SK-N-SH (cell line): Measurements from ENCODE around the gene TMED1.

Source experiments
- EP300 ChIP-seq, 2 experiments: IDR thresholded peaks; 2 replicates each; pipeline versions ENCODE4 v1.4.0 to v1.6.1; 2012; ENCODE audit warnings: borderline replicate concordance in 1 of 2, low read depth in 1 of 2, low read length in 1 of 2
- FOSL2 ChIP-seq: IDR thresholded peaks from 2 replicates; pipeline ENCODE4 v1.4.0; 2012; ENCODE audit warnings: low read depth, mild to moderate bottlenecking, moderate library complexity, borderline replicate concordance
- FOXJ3 ChIP-seq: sonication (generic); formaldehyde crosslinking; IDR thresholded peaks from 2 replicates; pipeline ENCODE4 v1.5.1; 2020; ENCODE audit warnings: mild to moderate bottlenecking, missing genetic modification reagents
- MXI1 ChIP-seq: IDR thresholded peaks from 2 replicates; pipeline ENCODE4 v1.6.1; 2012; ENCODE audit warnings: mild to moderate bottlenecking, low read depth, low read length, improper control_type of control experiment
- PBX3 ChIP-seq: IDR thresholded peaks from 2 replicates; pipeline ENCODE4; 2012
- POLR2AphosphoS5 ChIP-seq: IDR thresholded peaks from 2 replicates; pipeline ENCODE4 v1.6.1; 2012; ENCODE audit warnings: low read depth, low read length
- YY1 ChIP-seq: IDR thresholded peaks from 2 replicates; pipeline ENCODE4 v1.4.0; 2012; ENCODE audit warnings: low read depth, mild to moderate bottlenecking
- TF ChIP-seq, protein P1 (sequence below): fragments of 200-600 bp; sonication (generic); IDR thresholded peaks from 2 replicates; pipeline ENCODE4 v1.6.1; 2017; ENCODE audit warnings: antibody characterized with exemption, mild to moderate bottlenecking, moderate library complexity

DNA sequence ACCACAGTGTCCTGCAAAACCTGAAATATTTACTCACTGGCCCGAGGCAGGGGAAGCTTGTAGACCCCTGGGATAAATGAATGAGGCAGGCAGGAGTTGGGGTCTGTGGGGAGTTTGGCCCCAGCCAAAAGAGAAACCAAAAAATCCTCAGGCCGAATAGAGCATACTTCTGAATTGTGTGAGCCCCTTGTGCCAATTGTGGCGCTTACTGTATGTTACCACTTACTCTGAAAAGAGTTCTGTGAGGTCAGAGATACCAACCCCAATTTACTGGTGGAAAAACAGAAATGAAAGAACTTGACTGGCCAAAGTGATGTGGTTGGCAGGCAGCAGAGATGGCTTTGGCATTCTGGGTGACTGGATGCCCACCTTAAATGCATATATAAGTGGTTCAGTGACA, 42.2 kb upstream of the TMED1 start:
- TF ChIP-seq, protein P1, sequence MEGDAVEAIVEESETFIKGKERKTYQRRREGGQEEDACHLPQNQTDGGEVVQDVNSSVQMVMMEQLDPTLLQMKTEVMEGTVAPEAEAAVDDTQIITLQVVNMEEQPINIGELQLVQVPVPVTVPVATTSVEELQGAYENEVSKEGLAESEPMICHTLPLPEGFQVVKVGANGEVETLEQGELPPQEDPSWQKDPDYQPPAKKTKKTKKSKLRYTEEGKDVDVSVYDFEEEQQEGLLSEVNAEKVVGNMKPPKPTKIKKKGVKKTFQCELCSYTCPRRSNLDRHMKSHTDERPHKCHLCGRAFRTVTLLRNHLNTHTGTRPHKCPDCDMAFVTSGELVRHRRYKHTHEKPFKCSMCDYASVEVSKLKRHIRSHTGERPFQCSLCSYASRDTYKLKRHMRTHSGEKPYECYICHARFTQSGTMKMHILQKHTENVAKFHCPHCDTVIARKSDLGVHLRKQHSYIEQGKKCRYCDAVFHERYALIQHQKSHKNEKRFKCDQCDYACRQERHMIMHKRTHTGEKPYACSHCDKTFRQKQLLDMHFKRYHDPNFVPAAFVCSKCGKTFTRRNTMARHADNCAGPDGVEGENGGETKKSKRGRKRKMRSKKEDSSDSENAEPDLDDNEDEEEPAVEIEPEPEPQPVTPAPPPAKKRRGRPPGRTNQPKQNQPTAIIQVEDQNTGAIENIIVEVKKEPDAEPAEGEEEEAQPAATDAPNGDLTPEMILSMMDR = no peak
- no peak for TF ChIP-seq EP300 (IDR thresholded peaks at IDR 0.05; ENCODE audit: borderline replicate concordance in 1 of 2, low read depth in 1 of 2, low read length in 1 of 2)
- no peak for TF ChIP-seq FOSL2
- no peak for TF ChIP-seq MXI1
- TF ChIP-seq YY1 = no peak
- no peak for TF ChIP-seq PBX3
- TF ChIP-seq POLR2AphosphoS5 = no peak
- TF ChIP-seq FOXJ3 (CRISPR knock-in tag) = no peak
